H1 (cell line): ENCODE results near the gene PDE4C. TPM values are rescaled to one million over a fixed set of nuclear protein-coding genes. Genes with fewer than 3 reads are reported as not detected.

Source experiments
- NRF1 ChIP-seq: IDR thresholded peaks from 2 replicates; pipeline ENCODE4 v1.6.1; 2011; ENCODE audit warnings: mild to moderate bottlenecking, low read depth, low read length, improper control_type of control experiment
- polyA plus RNA-seq, 7 experiments: library from polyadenylated mRNA; depleted of rRNA in 3 of 7; stranded (reverse) in 5 of 7; unstranded in 2 of 7; fragments of >200 nt in 5 of 7; fragments of 200-250 nt in 2 of 7; gene quantifications; 1 replicate in 5 of 7; 2 replicates in 1 of 7; 4 replicates in 1 of 7; pipeline versions ENCODE4 v1.2.1 to v1.2.3, GENCODE V29; 2011 to 2013; ENCODE audit warnings: missing spikeins in 2 of 7, mixed read lengths in 2 of 7
- total RNA-seq: library from RNA; stranded (reverse); fragmentation: NEBNext Ultra II Directional; extraction: Animal tissue kit (Norgen Biotek cat#: 25700); gene quantifications from 2 replicates; pipeline ENCODE4 v1.2.1, GENCODE V29; 2021

Gene PDE4C
- total and polyA plus RNA-seq, 2 of the 8 experiments (the other 6 are each of a cell fraction or from before 2014, with no cell fraction given): 2.7 to 3.1 TPM

GRCh38 chr19:18262144-18262543 is 35.9 kb upstream of the PDE4C start (continued):
- TF ChIP-seq NRF1: no peak
